Measurements from ENCODE around the gene LPCAT1. TPM values are rescaled to one million over a fixed set of nuclear protein-coding genes. Genes with fewer than 3 reads are reported as not detected.

LPCAT1 gene
- total and polyA plus RNA-seq, 10 of the 15 experiments (the other 5 are each of a cell fraction or from before 2014, with no cell fraction given): 2.3 to 109 (median 72.7) TPM

DNA sequence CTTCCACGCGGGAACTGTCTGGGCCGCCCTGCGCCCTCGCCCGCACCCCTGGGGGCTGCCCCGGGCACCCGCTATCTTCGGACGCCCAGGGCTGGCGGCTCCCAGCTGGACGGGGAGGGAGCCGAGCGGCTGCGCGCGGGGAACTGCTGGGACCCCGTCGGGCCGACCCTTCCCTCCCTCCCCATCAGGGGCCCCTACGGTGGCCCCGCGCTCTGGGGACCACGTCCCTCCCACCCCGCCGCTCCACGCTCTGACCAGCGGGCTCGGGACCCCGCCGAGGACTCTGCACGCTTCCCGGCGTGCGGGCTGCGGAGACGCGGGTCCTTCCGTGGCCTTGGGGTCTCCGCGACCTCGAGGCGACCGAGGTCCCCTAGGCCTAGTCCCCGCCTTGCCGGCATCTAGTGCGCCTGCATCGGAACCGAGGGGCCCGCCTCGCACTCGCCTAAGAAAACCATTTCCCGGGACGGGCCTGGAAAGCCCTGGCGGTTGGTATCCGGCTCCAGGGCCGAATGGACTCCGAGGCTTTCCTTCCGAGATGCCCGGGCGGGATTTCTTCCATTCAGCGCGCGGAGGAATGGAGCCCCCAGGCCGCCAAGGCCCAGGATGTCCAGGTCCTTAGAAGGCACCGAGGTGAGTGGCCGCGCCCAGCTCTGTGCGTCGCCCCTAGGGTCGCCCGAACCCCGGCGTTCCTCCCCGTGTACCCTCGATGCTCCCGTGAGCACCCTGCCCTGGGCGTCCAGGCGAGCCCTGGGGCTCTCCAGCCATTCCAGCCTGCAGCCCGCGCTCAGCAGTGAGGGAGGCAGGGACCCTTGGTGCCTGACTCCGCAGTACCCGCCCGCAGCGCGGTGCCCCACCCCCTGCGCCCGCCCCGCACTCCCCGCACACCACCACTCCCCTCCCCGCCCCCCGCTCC is 77.8 kb downstream of the LPCAT1 start:
- no peak overlapping the region for H3K4me3 ChIP-seq
- H3K79me2 ChIP-seq (ENCODE audit: control insufficient read depth, insufficient read depth, low read length): no peaks in the 10 kb centered on the region
- no peaks in the 10 kb centered on the region for H4K20me1 ChIP-seq (ENCODE audit: control insufficient read depth, insufficient read depth)
- ATAC-seq: no peak
- POLR2A ChIA-PET: no interaction called here
- H3K27ac ChIP-seq (ENCODE audit: control insufficient read depth, insufficient read depth): no peak overlapping the region
- TF ChIP-seq, protein P1, sequence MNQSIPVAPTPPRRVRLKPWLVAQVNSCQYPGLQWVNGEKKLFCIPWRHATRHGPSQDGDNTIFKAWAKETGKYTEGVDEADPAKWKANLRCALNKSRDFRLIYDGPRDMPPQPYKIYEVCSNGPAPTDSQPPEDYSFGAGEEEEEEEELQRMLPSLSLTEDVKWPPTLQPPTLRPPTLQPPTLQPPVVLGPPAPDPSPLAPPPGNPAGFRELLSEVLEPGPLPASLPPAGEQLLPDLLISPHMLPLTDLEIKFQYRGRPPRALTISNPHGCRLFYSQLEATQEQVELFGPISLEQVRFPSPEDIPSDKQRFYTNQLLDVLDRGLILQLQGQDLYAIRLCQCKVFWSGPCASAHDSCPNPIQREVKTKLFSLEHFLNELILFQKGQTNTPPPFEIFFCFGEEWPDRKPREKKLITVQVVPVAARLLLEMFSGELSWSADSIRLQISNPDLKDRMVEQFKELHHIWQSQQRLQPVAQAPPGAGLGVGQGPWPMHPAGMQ (IDR thresholded peaks at IDR 0.05; ENCODE audit: borderline replicate concordance): no peak
- no peak for TF ChIP-seq YBX1 (IDR thresholded peaks at IDR 0.05)
- TF ChIP-seq, protein P2, sequence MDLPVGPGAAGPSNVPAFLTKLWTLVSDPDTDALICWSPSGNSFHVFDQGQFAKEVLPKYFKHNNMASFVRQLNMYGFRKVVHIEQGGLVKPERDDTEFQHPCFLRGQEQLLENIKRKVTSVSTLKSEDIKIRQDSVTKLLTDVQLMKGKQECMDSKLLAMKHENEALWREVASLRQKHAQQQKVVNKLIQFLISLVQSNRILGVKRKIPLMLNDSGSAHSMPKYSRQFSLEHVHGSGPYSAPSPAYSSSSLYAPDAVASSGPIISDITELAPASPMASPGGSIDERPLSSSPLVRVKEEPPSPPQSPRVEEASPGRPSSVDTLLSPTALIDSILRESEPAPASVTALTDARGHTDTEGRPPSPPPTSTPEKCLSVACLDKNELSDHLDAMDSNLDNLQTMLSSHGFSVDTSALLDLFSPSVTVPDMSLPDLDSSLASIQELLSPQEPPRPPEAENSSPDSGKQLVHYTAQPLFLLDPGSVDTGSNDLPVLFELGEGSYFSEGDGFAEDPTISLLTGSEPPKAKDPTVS (IDR thresholded peaks at IDR 0.05; ENCODE audit: low read depth, low read length): no peak
- TF ChIP-seq MYC (IDR thresholded peaks at IDR 0.05; ENCODE audit: insufficient read depth, insufficient read length, insufficient replicate concordance, low read length, severe bottlenecking): no peak
- TF ChIP-seq, protein P3, sequence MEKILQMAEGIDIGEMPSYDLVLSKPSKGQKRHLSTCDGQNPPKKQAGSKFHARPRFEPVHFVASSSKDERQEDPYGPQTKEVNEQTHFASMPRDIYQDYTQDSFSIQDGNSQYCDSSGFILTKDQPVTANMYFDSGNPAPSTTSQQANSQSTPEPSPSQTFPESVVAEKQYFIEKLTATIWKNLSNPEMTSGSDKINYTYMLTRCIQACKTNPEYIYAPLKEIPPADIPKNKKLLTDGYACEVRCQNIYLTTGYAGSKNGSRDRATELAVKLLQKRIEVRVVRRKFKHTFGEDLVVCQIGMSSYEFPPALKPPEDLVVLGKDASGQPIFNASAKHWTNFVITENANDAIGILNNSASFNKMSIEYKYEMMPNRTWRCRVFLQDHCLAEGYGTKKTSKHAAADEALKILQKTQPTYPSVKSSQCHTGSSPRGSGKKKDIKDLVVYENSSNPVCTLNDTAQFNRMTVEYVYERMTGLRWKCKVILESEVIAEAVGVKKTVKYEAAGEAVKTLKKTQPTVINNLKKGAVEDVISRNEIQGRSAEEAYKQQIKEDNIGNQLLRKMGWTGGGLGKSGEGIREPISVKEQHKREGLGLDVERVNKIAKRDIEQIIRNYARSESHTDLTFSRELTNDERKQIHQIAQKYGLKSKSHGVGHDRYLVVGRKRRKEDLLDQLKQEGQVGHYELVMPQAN (conservative IDR thresholded peaks at IDR 0.05): no peak
- H2AFZ ChIP-seq (ENCODE audit: control insufficient read depth, low read depth, low read length): no peak overlapping the region
- SMC1A ChIA-PET (ENCODE audit: uncharacterized antibody, unreplicated experiment): no interaction called here
- H3K27me3 ChIP-seq (replicated peaks in 1 of 2; ENCODE audit: control insufficient read depth in 2 of 2, insufficient read depth in 2 of 2, low read length in 1 of 2): peaks cover 8% of the 10 kb centered on the region in 2 experiments
- RAD21 ChIA-PET (ENCODE audit: unreplicated experiment): no interaction called here
- no peak for DNase-seq (ENCODE audit: low read depth, low spot score)
- in situ Hi-C loops (cut with MboI): no loop called here
- H3K9me3 ChIP-seq (replicated peaks; ENCODE audit: control insufficient read depth, insufficient read depth, low read length): no peaks in the 10 kb centered on the region; the same call in 2 of the 3 replicates
- BruUV-seq (replicated peaks): no TSS peak
- WGBS (ENCODE audit: insufficient coverage, insufficient replicate concordance, low lambda C conversion rate, missing lambda C conversion rate): 66% methylated on average over 49 of the region's 92 CpGs
- H3K9ac ChIP-seq (ENCODE audit: control insufficient read depth, insufficient read depth, low read length): no peak overlapping the region
- intact Hi-C loops (cut with micrococcal nuclease; ENCODE audit: unreplicated experiment): no loop called here
- no peaks in the 10 kb centered on the region for H3K4me1 ChIP-seq (ENCODE audit: control insufficient read depth, insufficient read depth, low read length)
- H3K4me2 ChIP-seq (ENCODE audit: control insufficient read depth, insufficient read depth): no peak overlapping the region
- H3K36me3 ChIP-seq (ENCODE audit: control insufficient read depth in 2 of 2, insufficient read depth in 2 of 2, low read length in 1 of 2): no peaks in the 10 kb centered on the region
- CTCF ChIA-PET: no interaction called here
- no peak for FAIRE-seq
